Progenitor cell of endocrine pancreas (in vitro differentiated cells): ENCODE results near the gene ACAD11. TPM values are rescaled to one million over a fixed set of nuclear protein-coding genes. Genes with fewer than 3 reads are reported as not detected.

Experiments
- DNase-seq: peaks from one replicate; pipeline ENCODE4 v3.0.0; 2021; ENCODE audit warnings: low spot score; ENCODE audit not compliant: unreplicated experiment
- H3K27ac Mint-ChIP-seq: 2 replicates; pipeline ENCODE4 v1.8.0; 2021; ENCODE audit warnings: mild to moderate bottlenecking, moderate library complexity, mixed read lengths
- H3K27me3 Mint-ChIP-seq: 2 replicates; pipeline ENCODE4 v1.8.0; 2021; ENCODE audit warnings: mixed read lengths
- H3K36me3 Mint-ChIP-seq: 2 replicates; pipeline ENCODE4 v1.8.0; 2022; ENCODE audit warnings: mixed read lengths; ENCODE audit not compliant: insufficient read depth
- H3K4me1 Mint-ChIP-seq: 2 replicates; pipeline ENCODE4 v1.8.0; 2021; ENCODE audit warnings: low read depth, mixed read lengths
- H3K4me3 Mint-ChIP-seq: 2 replicates; pipeline ENCODE4 v1.8.0; 2021; ENCODE audit warnings: low read depth, mild to moderate bottlenecking, moderate library complexity, mixed read lengths
- H3K9me3 Mint-ChIP-seq: 2 replicates; pipeline ENCODE4 v1.8.0; 2021; ENCODE audit warnings: low read depth, mixed read lengths
- CTCF ChIP-seq: fragments of 200-600 bp; sonication (generic); IDR thresholded peaks from one replicate; pipeline ENCODE4 v1.5.0; 2021; ENCODE audit warnings: antibody characterized with exemption, mild to moderate bottlenecking; ENCODE audit not compliant: unreplicated experiment
- total RNA-seq: library from RNA; stranded (reverse); gene quantifications from 2 replicates; pipeline ENCODE4 v1.2.1, GENCODE V29; 2021

ACAD11 gene
- total RNA-seq, 1 donor from 2014 or later: 14.2 TPM

GRCh38 chr3:132665230-132665745 lies 5.7 kb upstream of the ACAD11 start:
- no peak for TF ChIP-seq CTCF
- Mint-ChIP-seq H3K27me3 (no peaks in the 10 kb centered on the region), H3K9me3 (no peaks in the 10 kb centered on the region), H3K4me1 (peaks cover 21% of the 10 kb centered on the region), H3K4me3 (no peak overlapping the region), H3K36me3 (no peaks in the 10 kb centered on the region), H3K27ac (no peak overlapping the region)
- no peak for DNase-seq

DNA sequence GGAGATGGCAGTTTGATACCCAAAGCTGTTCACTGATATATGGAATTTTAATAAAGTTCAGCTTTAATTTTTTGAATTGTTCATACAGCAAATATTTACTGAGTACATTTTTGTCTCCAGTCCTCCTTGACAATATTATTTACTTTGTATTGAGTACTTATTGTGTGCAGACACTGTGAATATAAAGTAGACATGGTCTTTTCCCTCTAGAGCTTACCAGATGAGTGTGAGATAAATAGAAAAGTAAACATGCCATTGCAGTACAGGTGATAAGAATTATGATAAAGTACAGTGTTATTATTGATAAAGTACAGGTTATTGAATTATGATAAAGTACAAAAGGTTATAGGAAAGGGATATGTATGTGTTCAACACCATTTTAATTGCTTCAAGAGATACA lies 2.6 kb upstream of the ACAD11 start:
- peaks cover 22% of the 10 kb centered on the region for H3K4me1 Mint-ChIP-seq
- H3K27me3 Mint-ChIP-seq: no peaks in the 10 kb centered on the region
- no peaks in the 10 kb centered on the region for H3K9me3 Mint-ChIP-seq
- TF ChIP-seq CTCF: no peak
- H3K27ac Mint-ChIP-seq: no peak overlapping the region
- no peak for DNase-seq
- no peaks in the 10 kb centered on the region for H3K36me3 Mint-ChIP-seq
- H3K4me3 Mint-ChIP-seq: no peak overlapping the region

- Mint-ChIP-seq H3K4me3 (peak overlapping the region; percentile 94), H3K9me3 (no peaks in the 10 kb centered on the region), H3K27me3 (no peaks in the 10 kb centered on the region), H3K4me1 (peaks cover 22% of the 10 kb centered on the region), H3K27ac (peak overlapping the region; percentile 97), H3K36me3 (no peaks in the 10 kb centered on the region)
- DNase-seq: no peak
- no peak for TF ChIP-seq CTCF
Observed at GRCh38 chr3:132661101-132661500, 1.5 kb upstream of the ACAD11 start.

- TF ChIP-seq CTCF: no peak
- peaks cover 22% of the 10 kb centered on the region for H3K4me1 Mint-ChIP-seq
- H3K27me3 Mint-ChIP-seq: no peaks in the 10 kb centered on the region
- peak overlapping the region; percentile 97 for H3K27ac Mint-ChIP-seq
- H3K36me3 Mint-ChIP-seq: no peaks in the 10 kb centered on the region
- peak overlapping the region; percentile 94 for H3K4me3 Mint-ChIP-seq
- no peak for DNase-seq
- no peaks in the 10 kb centered on the region for H3K9me3 Mint-ChIP-seq
Observed at GRCh38 chr3:132660811-132661070, 1.1 kb upstream of the ACAD11 start.

DNA sequence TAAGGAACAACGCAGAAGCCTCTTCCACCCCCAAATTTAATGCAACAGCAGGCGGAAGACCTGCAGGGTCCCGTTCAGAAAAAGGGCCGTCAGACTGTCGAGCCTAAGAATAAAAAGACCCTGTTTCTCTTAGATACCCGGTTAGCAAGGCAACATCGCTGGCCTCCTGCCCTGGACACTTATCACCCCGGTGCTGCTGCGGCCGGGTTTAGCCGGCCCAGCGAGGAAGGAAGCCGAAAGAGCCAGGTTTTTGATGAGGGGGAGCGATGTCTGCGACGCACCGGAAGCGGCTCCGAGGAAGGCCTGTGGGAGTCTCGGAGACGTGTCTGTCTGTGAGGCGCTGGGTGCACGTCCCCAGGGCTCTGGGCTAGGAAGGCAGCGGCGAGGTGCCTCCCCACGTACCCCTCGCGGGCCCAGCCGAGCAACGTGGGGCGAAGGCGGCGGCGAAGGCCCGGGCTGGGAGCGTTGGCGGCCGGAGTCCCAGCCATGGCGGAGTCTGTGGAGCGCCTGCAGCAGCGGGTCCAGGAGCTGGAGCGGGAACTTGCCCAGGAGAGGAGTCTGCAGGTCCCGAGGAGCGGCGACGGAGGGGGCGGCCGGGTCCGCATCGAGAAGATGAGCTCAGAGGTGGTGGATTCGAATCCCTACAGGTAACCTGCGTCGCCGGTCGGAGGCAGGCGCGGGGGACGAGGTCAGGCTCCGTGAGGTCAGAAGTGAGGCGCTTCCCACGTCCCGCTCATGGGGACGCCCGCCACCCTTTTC lies 622 bp upstream of the ACAD11 start, which contains the start of gene UBA5:
Gene UBA5 (plus strand): TSS at position 278 of the 759 bp plus-strand sequence. CDS start 209 bp downstream, at position 487.
- Mint-ChIP-seq H3K9me3 (no peaks in the 10 kb centered on the region), H3K4me1 (peaks cover 22% of the 10 kb centered on the region), H3K36me3 (no peaks in the 10 kb centered on the region), H3K27ac (peak within 1 kb of the TSS; percentile 97), H3K27me3 (no peaks in the 10 kb centered on the region), H3K4me3 (peak within 1 kb of the TSS; percentile 94)
- no peak for TF ChIP-seq CTCF
- DNase-seq: peak; percentile 24
